GM12892 (cell line): ENCODE results near the gene C1orf35.

Experiments
- POLR2A ChIP-seq: IDR thresholded peaks from 2 replicates; pipeline ENCODE4 v1.6.1; 2011; ENCODE audit warnings: low read depth, low read length, control low read depth
- POLR2AphosphoS5 ChIP-seq: IDR thresholded peaks from 2 replicates; pipeline ENCODE4 v1.6.1; 2011; ENCODE audit warnings: low read depth, low read length, control low read depth
- TAF1 ChIP-seq: IDR thresholded peaks from 2 replicates; pipeline ENCODE4 v1.6.1; 2011; ENCODE audit warnings: low read depth, mild to moderate bottlenecking, control low read depth, low read length, borderline replicate concordance

DNA sequence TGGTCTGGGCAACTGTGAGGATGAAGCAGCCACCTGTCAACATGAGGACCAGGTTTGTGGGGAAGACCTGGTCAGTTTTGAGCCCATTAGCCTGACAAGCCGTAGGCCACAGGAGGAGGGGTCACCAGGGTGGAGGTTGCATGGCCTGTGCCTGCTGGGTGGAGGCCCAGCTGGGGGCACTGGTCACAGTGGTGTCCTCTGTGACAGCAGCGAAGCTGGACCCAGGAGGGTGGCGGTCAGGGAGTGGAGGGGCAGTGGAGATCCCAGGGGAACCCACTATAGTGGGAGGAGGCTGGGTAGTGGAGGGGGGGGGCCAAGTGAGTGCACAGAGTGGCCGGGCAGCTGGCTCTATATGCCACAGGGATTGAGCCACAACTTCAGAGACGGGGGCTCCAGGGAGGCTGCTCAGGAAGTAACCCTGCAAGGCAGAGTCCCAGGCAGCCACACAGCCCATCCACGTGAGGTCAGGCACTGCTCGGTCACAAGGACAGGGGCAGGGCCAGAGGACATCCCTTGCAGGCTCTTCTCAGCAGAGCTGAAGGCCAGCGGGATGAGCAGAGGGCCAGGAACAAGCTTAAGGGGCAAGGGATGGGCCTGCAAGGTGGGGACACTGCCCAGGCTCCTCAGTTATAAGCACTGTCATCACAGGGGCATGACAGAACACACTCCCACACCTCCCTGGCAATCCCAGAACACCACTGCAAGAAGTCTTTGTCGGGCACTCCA lies 2.3 kb upstream of the C1orf35 start:
- TF ChIP-seq POLR2A (no peak; the same call in 1 of the 2 replicates), POLR2AphosphoS5 (no peak), TAF1 (no peak)
